K562 (cell line): ENCODE data around the gene LDLRAD3.

ENCODE experiments used
- CBX2 ChIP-seq: fragments of 200-600 bp; sonication (generic); IDR thresholded peaks from one replicate; pipeline ENCODE4 v1.6.1; 2012; ENCODE audit warnings: mild to moderate bottlenecking, low read length, inconsistent platforms; ENCODE audit not compliant: insufficient read depth, poor library complexity, severe bottlenecking
- CBX8 ChIP-seq: fragments of 200-600 bp; sonication (generic); IDR thresholded peaks from 2 replicates; pipeline ENCODE4 v1.6.1; 2012; ENCODE audit warnings: borderline replicate concordance, mixed run types, low read depth, mild to moderate bottlenecking, moderate library complexity, mixed read lengths, low read length, control low read depth, inconsistent platforms; ENCODE audit not compliant: poor library complexity, severe bottlenecking; ENCODE audit errors: extremely low read depth
- CTCF ChIP-seq, 3 experiments: IDR thresholded peaks in 2 of 3; conservative IDR thresholded peaks in 1 of 3; 2 replicates each; pipeline ENCODE4 v1.5.1; 2011 to 2012; ENCODE audit warnings: low read length in 3 of 3, mild to moderate bottlenecking in 3 of 3, control low read depth in 2 of 3, improper control_type of control experiment in 1 of 3, inconsistent platforms in 1 of 3, low read depth in 1 of 3, mixed read lengths in 1 of 3, moderate library complexity in 1 of 3; ENCODE audit not compliant: insufficient read depth in 2 of 3
- KHSRP ChIP-seq: fragments of 450-650 bp; IDR thresholded peaks from 2 replicates; pipeline ENCODE4 v1.6.1; 2017
- OTX1 ChIP-seq: fragments of 450-650 bp; formaldehyde crosslinking; IDR thresholded peaks from 2 replicates; pipeline ENCODE4 v1.4.0; 2022; ENCODE audit warnings: mild to moderate bottlenecking
- SRSF1 ChIP-seq: fragments of 200-400 bp; formaldehyde crosslinking; IDR thresholded peaks from 2 replicates; pipeline ENCODE4 v1.6.1; 2017; ENCODE audit warnings: mild to moderate bottlenecking, low read depth, low read length, moderate library complexity
- STAT5B ChIP-seq: fragments of 250-450 bp; sonication (Bioruptor Pico); IDR thresholded peaks from 2 replicates; pipeline ENCODE4 v1.8.0; 2021; ENCODE audit warnings: mild to moderate bottlenecking, inconsistent platforms
- TCF7 ChIP-seq: sonication (generic); IDR thresholded peaks from 2 replicates; pipeline ENCODE4 v1.6.1; 2016; ENCODE audit warnings: antibody characterized with exemption, borderline replicate concordance
- ZFPM2 ChIP-seq: fragments of 250-450 bp; sonication (Bioruptor Pico); IDR thresholded peaks from 2 replicates; pipeline ENCODE4 v1.5.1; 2022; ENCODE audit warnings: mild to moderate bottlenecking
- ZNF717 ChIP-seq: fragments of 250-450 bp; sonication (Bioruptor Pico); IDR thresholded peaks from 2 replicates; pipeline ENCODE4 v1.5.0; 2021
- TF ChIP-seq, protein P1 (sequence below): sonication (generic); formaldehyde crosslinking; IDR thresholded peaks from 2 replicates; pipeline ENCODE4 v1.9.0; 2022; ENCODE audit warnings: mild to moderate bottlenecking, missing genetic modification reagents

GRCh38 chr11:36210529-36210928, 266.7 kb downstream of the LDLRAD3 start:
- no peak for TF ChIP-seq CBX2
- no peak for TF ChIP-seq STAT5B (CRISPR knock-in tag)
- TF ChIP-seq ZNF717 (CRISPR knock-in tag), result no peak
- TF ChIP-seq ZFPM2 (CRISPR knock-in tag), result no peak
- TF ChIP-seq, protein P1, sequence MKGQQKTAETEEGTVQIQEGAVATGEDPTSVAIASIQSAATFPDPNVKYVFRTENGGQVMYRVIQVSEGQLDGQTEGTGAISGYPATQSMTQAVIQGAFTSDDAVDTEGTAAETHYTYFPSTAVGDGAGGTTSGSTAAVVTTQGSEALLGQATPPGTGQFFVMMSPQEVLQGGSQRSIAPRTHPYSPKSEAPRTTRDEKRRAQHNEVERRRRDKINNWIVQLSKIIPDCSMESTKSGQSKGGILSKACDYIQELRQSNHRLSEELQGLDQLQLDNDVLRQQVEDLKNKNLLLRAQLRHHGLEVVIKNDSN (CRISPR knock-in tag), result no peak
- TF ChIP-seq CTCF (IDR thresholded peaks at IDR 0.05 in 2 of 3, conservative IDR thresholded peaks at IDR 0.05 in 1 of 3; ENCODE audit: insufficient read depth in 2 of 3, low read depth in 1 of 3, low read length in 3 of 3), result no peak
- TF ChIP-seq OTX1, result no peak
- no peak for TF ChIP-seq SRSF1
- no peak for TF ChIP-seq KHSRP
- TF ChIP-seq CBX8, result no peak
- no peak for TF ChIP-seq TCF7
